HT-29 (cell line): Measurements from ENCODE around the gene DCTN4. TPM values are rescaled to one million over a fixed set of nuclear protein-coding genes. Genes with fewer than 3 reads are reported as not detected.

ENCODE experiments used
- DNase-seq: peaks from one replicate; pipeline ENCODE4 v3.0.0-alpha.2; 2015; ENCODE audit warnings: low spot score
- total RNA-seq: library from RNA; depleted of rRNA; stranded (reverse); fragments of >200 nt; shearing (Covaris generic); gene quantifications from 2 replicates; pipeline ENCODE4 v1.2.3, GENCODE V29; 2014; rRNA removed

The DCTN4 gene
- total RNA-seq, 1 experiment from 2014 or later = 30.6 TPM

DNA sequence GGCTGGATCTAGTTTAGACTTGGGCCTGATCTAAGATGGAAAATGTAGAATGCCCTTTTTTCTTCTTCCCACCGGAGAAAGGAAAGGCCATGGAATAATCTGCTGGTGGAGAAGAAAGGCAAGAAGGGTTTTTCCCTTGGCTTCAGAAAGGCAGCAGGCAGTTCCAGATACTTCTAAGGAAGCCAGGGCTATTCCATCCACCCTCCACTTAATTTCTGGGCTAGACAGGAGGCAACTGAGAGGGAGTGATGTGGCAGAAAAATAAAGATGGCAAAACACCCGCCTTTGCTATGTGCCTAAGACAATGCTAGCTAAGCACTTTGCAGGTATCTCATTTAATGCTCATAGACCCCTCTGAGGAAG, 87.9 kb downstream of the DCTN4 start:
- no peak for DNase-seq

DNA sequence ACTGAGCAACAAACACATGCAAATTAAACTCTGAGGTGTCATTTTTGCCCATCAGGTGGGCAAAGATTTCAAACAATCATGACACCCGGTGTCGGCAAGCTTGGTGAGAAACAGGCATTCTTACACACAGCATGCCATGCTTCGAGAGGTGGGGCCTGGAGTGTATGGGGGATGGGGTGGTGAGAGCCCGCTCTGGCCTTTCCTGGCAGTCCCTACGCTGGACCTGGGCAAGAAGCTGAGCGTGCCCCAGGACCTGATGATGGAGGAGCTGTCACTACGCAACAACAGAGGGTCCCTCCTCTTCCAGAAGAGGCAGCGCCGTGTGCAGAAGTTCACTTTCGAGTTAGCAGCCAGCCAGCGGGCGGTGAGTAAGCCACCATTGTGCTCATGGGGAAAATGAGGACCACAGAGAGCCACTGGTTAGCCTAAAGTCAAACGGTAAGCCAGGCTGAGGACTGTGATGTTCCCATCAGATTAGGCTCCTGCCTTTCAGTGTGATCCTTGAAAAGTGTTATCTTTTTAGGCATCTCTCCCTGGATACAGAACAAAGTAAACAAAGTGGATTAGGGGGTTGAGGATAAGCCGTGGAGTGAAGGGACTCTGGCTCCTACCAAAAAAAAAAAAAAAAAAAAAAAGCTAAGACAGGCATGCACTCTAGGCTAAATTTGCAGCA, 88.4 kb downstream of the DCTN4 start:
- no peak for DNase-seq

DNA sequence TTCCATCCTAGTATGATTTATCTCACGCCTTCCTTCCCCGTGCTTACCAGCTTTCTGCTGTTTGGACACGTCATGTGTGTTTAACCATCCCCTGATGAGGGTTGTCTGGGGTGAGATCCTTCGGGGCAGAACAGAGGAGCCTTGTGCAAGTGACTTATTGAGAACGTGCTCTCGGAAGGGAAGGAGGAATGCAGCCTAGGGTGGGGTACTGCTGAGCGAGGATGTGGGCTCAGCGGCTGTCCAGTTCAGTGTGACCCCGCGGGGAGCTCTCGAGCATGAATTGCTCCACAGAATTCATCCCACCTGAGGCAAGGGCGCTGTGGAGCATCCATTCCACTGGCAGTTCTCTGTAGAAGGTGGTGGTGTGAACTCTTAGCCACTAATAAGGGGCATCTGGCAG, 93.8 kb downstream of the DCTN4 start:
- DNase-seq = no peak

DNA sequence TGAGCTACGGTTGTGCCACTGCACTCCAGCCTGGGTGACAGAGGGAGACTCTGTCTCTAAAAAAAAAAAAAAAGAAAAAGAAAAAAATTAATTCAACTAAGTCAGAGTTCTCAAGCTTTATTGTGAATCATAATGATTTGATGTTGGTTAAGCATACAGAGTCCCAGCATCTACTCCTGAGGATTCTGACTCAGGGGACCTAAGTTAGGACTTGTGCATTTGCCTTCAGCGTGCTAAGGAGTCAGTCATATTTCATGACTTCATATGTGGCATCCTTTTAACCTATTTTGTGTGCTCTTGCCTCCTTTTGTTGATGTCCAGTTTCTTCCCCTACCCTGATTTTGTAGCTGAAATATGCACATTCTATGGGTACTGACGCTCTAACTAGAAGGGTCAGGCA, 94.9 kb downstream of the DCTN4 start:
- DNase-seq = no peak

DNA sequence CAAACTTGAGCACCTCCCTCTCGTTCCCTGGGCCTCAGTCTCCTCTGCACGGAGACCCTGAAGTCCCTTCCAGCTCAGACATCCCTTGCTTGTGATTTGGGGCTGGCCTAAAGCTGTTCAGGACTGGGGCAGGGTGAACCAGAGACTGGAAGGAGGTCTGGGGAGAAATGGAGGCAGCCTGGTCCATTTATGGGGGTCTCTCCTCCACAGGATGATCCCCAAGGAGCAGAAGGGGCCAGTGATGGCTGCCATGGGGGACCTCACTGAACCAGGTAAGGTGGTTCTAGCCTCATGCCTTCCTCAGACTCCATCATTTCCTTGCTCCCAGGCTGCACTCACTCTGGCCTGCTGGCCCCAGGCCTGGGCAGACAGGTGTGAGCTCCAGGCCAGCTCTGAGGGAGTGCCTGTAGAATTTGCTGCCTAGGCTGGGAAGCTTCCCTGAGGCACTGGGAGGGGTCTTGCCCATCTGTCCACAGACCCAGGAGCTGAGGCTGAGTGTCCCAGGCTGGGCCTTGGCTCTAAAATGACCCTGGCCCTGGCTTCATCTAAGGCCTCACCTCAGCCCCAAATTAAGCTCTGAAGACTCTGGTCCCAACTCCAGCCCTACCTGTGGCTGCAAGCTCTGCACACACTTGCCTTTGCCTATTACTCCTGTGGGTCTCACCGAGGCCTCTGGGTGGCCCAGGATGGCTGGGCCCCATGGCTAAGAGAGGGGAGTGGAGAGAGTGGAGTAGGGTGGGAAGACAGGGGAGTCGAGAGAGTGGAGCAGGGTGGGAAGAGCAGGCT, 95.9 kb downstream of the DCTN4 start:
- DNase-seq = no peak

DNA sequence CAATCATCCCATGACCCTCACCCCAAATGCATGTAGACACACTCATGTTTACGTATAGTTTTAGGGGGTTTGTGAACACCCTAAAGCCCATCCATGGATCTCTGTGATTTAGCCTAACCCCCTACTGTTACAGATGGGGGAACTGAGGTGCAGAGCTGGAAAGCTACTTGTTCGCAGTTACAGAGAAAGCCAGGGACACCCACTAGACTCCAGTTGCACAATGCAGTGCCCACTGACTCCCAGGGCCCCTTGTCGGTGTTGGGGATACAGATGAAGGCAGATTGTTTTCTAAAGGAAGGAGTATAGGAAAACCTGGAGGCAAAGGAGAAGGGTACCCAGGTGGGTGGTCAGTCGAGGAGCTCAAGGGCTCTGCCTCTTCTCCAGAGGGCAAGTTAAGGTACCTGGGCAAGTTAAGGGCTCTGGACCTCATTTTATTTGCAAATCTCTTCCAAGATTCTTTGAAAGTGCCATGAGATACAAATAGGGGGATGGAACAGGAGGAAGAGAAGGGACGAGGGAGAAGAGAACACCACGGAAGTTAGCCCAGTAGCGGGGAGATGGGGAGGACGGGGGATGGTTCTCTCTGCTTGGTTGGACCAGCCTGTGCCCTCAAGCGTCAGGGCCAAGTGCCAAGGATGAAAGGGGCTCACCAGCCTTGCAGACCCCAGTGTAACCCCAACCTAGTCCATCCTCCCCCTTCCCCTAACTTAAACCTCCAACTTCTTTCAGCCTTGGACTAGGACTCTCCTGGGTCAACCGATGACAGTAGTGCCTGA, 96.8 kb downstream of the DCTN4 start:
- no peak for DNase-seq

DNA sequence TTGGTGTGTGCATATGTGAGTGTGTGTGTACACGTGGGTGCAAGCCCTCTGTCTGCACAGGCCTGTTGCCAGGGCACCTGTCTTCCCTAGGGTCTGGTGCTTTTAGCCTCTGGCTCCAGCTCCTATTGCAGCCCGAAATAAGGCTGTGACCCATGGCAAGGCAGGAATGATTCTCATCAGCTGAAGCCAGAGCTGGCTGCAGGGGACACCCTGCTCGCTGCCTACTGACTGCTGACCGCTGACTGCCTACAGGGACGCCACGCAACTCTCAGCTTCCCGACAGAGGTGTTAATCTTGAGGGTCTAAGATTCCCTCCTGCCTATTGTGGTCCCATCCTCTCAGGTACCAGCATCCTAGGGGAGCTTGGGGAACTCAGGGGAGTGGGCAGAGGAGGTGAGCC, 97.7 kb downstream of the DCTN4 start, which contains the start of gene MYOZ3:
Gene MYOZ3, plus strand, starts transcription at position 166 of the 400 bp plus-strand sequence. CDS start 1,691 bp downstream, outside the sequence.
- DNase-seq = no peak

DNA sequence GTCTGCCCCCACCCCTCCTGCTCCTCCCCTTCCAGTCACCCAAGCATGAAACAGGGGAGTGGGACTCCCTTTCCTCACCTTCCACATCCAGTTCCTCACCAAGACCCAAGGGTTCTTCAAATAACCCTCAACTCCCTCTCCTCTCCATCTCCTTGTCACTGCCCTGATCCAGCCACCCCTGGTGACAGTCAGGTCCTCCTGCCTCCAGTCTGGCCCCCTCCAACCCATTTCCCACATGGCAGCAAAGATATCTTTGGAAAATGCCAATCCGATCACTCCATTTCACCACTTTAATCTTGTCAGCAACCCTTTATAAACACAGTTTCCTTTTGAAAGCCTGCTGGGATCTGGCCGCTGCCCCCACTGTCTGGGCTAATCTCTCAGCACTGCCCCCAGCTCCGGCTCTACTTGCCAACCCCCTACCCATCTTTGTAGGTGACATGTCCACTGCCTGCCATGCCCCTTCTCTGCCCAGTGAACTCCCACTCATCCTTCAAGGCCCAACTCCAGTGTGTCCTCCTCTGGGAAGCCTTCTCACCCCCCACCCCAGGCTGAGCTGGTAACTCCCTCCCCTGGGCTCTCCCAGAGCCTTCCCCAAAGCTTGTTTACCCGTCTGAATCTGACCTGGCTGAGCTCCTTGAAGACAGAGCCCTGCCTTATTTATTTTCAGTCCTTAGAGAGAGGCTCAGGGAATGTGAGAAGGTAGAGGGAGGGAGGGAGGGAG, 98.5 kb downstream of the DCTN4 start:
- no peak for DNase-seq

DNA sequence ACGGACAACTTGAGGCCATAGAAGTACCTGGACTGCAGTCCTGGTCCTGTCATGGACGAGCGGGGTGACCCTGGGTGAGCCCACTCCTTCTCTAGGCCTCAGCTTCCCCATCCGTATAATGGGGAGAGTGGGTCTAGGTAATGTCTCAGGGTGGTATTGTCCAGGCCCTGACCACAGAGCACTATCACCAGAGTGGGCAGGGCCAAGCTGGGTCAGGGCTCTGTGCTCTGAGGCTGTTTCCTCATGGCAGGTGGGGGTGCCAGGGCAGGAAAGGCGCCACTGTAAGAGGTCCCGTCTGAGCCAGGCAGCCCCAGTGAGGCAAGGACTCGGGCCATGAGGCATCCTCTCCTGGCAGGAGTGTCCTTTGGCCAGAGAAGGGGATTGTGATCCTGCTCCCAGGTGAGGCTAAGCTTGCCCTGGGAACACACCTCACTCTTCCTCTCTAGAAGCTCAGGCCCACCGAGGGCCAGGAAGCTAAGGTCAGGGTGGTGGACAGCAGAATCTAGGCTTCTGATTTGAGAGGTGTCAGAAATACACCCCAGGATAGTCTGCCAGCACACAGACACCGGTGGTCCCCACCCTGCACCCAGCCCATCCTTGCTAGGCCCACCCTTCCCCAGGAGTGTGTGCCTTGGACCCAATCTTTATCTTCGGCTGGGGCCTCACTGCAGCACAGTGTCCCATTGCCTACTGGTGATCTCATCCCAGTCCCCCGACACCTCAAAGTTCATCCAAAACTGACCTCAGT, 99.3 kb downstream of the DCTN4 start:
- no peak for DNase-seq

DNA sequence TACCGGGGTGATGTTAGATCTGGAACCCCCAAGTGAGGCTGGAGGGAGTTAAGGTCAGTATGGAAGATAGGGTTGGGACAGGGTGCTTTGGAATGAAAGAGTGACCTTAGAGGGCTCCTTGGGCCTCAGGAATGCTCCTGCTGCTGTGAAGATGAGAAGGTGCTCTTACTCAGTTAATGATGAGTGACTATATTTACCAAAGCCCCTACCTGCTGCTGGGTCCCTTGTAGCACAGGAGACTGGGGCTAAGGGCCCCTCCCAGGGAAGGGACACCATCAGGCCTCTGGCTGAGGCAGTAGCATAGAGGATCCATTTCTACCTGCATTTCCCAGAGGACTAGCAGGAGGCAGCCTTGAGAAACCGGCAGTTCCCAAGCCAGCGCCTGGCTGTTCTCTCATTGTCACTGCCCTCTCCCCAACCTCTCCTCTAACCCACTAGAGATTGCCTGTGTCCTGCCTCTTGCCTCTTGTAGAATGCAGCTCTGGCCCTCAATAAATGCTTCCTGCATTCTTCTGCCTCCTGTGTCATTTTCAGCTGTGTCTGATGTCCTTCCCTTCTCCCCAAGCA, 100.0 kb downstream of the DCTN4 start:
- no peak for DNase-seq

Other genes with a start within 250 kb of the DCTN4 start
- 0.44 and 0.56 TPM in 2 replicates for gene SYNPO, start 118.4 kb downstream of the DCTN4 start, total RNA-seq
- not detected in 2 replicates for gene MYOZ3, start 97.8 kb downstream of the DCTN4 start, total RNA-seq
- gene RBM22, start 58.0 kb downstream of the DCTN4 start, total RNA-seq = 25.0 and 28.0 TPM in 2 replicates
- gene SMIM3, start 19.7 kb upstream of the DCTN4 start, total RNA-seq = 13.4 and 18.6 TPM in 2 replicates
- gene IRGM, start 87.5 kb upstream of the DCTN4 start, total RNA-seq = not detected in 2 replicates
- gene ZNF300, start 146.0 kb upstream of the DCTN4 start, total RNA-seq = 0.56 and 0.70 TPM in 2 replicates